Measurements from ENCODE around the gene CTBP2. TPM values are rescaled to one million over a fixed set of nuclear protein-coding genes. Genes with fewer than 3 reads are reported as not detected.
A peak's percentile ranks its signal among the peaks of the same experiment; 100 is the strongest.
"Not testable (repeated sequence)": the region's sequence is repeated elsewhere in the genome, so short reads cannot be mapped to it uniquely, and the experiment has no call there.

CTBP2 gene
- total RNA-seq, 2 donors from 2014 or later = 26.0 to 36.0 TPM

DNA sequence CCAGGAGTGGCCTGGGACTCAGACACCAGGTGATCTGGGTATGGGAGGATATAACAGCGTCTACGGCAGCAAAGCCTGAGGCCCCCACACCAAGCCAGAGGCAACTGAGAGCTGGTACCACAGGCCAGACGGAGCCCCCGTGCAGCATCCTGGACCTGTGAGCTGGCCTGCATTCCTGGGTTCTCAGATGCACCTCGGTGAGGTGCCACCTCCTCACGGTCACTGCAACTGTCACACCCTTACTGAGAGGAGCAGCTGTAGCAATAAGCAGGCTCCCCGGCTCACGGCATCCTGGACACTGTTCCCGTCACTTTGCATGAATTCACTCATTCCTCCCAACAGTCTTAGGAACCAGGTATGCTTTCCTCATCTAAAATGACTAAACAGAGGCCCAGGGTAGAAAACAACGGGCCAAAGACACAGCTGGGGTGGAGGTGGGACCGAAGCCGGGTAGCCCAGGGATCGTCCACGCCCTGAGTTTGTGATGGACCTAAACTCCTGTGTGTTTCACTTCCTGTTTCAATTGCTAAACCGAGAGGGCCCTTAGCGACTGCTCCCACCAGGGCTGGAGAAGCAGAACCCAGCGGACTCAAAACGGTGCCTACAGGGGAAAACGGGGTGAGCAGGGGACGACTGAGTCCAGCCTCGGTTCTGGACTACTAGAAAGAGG, 98.7 kb downstream of the CTBP2 start:
- H3K9me3 ChIP-seq = no peaks in the 10 kb centered on the region
- H3K4me3 ChIP-seq = no peak overlapping the region
- TF ChIP-seq, protein P1, sequence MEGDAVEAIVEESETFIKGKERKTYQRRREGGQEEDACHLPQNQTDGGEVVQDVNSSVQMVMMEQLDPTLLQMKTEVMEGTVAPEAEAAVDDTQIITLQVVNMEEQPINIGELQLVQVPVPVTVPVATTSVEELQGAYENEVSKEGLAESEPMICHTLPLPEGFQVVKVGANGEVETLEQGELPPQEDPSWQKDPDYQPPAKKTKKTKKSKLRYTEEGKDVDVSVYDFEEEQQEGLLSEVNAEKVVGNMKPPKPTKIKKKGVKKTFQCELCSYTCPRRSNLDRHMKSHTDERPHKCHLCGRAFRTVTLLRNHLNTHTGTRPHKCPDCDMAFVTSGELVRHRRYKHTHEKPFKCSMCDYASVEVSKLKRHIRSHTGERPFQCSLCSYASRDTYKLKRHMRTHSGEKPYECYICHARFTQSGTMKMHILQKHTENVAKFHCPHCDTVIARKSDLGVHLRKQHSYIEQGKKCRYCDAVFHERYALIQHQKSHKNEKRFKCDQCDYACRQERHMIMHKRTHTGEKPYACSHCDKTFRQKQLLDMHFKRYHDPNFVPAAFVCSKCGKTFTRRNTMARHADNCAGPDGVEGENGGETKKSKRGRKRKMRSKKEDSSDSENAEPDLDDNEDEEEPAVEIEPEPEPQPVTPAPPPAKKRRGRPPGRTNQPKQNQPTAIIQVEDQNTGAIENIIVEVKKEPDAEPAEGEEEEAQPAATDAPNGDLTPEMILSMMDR (IDR thresholded peaks at IDR 0.05) = no peak
- H3K27me3 ChIP-seq = no peaks in the 10 kb centered on the region
- H3K4me1 ChIP-seq = peaks cover 0 to 100% of the 10 kb centered on the region in 2 donors
- H3K36me3 ChIP-seq = peaks cover 5% of the 10 kb centered on the region
- DNase-seq (ENCODE audit: low spot score) = no peak
- H3K27ac ChIP-seq = peak overlapping the region; percentile 76 to 93

DNA sequence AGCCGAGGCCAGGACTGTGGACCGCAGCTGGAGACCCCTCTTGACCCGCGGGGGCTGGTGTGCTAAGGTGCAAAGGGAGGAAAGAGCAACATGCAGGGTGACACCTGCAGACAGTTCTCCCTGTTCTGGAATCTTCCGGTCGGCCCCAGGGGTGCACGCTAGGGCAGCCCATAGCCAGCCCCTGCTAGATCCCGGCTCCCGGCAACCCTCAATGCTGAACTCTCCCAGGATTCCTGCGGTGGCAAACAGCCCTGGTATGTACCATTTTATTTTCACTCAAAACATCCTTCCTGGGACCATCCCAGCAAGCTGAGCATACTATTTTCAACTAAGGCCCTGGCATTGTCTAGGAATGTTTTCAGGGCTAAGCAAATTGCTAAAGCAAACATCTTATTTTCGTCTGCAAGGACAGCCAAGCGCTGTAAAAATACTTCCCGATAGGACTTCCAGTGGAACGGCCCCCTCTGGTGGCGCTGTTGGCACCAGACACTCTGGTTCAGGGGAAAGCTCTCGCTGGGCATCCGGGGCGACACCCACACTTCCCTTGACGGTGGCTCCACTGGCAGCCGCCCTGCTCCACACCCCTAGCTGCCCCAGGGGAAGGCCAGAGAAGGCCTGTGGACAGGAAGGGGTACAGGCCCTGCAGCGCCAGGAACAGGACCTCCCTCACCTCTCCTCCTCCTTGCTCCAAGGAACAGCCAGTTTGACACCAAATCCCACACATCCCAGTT, 99.4 kb downstream of the CTBP2 start:
- Histone ChIP-seq H3K4me3 (peak overlapping the region in 1 of 2 donors; percentile 7), H3K27ac (peak overlapping the region; percentile 76 to 93), H3K4me1 (peaks cover 0 to 100% of the 10 kb centered on the region in 2 donors), H3K27me3 (no peaks in the 10 kb centered on the region), H3K9me3 (no peaks in the 10 kb centered on the region), H3K36me3 (peaks cover 5% of the 10 kb centered on the region)
- peak; percentile 87 for DNase-seq (ENCODE audit: low spot score)
- TF ChIP-seq, protein P1 (IDR thresholded peaks at IDR 0.05) = peak; percentile 82 to 93

DNA sequence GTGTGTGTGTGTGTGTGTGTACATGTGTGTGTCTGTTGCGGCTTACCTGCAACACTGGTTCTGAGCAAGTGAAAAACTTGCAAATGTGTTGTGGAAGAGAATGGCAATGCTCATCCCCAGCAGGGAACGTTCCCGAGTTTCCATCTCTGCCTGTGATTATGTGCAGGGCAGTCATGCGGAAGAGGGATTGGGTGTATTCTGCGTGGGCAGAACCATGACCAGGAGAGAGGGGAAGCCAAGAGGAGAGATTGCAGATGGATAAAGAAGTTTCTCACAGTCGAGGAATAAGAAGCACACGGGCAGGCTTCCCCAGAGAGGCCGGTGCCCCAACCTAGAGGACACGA, 99.9 kb downstream of the CTBP2 start:
- Histone ChIP-seq H3K36me3 (peaks cover 5% of the 10 kb centered on the region), H3K4me3 (peak overlapping the region in 1 of 2 donors; percentile 7), H3K4me1 (peaks cover 0 to 100% of the 10 kb centered on the region in 2 donors), H3K9me3 (no peaks in the 10 kb centered on the region), H3K27ac (peak overlapping the region; percentile 76 to 93), H3K27me3 (no peaks in the 10 kb centered on the region)
- TF ChIP-seq, protein P1 (IDR thresholded peaks at IDR 0.05) = no peak
- DNase-seq (ENCODE audit: low spot score) = no peak

DNA sequence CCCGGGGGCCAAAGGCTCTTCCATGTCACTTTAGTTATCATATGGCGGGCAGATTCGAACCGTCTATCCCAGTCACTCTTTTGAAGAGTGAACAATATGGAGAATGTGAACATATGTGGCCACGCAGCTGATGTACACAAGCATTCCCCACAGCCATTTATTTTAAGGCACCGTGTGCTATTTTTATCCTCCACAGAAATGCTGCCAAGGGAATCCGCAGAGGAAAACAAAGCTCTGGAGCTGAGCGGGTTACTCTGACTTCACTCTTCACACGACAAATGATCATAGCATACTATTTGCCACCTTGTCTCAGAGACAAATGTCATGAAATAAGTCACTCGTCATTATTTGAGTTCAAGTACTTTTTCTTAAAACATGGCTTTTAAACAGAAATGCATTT, 100.3 kb downstream of the CTBP2 start:
- H3K36me3 ChIP-seq = peaks cover 5% of the 10 kb centered on the region
- H3K27me3 ChIP-seq = no peaks in the 10 kb centered on the region
- no peak overlapping the region for H3K4me3 ChIP-seq
- TF ChIP-seq, protein P1 (IDR thresholded peaks at IDR 0.05) = no peak
- DNase-seq (ENCODE audit: low spot score) = no peak
- peaks cover 0 to 100% of the 10 kb centered on the region in 2 donors for H3K4me1 ChIP-seq
- H3K27ac ChIP-seq = peak overlapping the region; percentile 76 to 93
- no peaks in the 10 kb centered on the region for H3K9me3 ChIP-seq

DNA sequence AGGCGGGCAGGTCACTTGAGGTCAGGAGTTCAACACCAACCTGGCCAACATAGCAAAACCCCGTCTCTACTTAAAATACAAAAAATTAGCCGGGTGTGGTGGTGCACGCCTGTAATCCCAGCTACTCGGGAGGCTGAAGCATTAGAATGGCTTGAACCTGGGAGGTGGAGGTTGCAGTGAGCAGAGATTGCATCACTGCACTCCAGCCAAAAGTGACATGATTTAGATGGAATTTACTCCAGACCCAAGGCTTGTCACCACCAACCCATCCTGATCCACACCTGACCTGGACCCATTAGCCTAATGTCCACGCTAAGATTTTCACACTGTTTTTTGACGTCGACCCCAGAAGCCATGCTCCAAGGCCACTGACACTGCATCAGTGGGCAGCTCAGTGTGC, 101.0 kb downstream of the CTBP2 start:
- not testable (repeated sequence) for H3K27me3 ChIP-seq; H3K4me3 ChIP-seq; DNase-seq (ENCODE audit: low spot score); H3K36me3 ChIP-seq; H3K9me3 ChIP-seq
- peak overlapping the region; percentile 85 to 93 for H3K27ac ChIP-seq
- peaks cover 0 to 96% of the 10 kb centered on the region in 2 donors for H3K4me1 ChIP-seq

DNA sequence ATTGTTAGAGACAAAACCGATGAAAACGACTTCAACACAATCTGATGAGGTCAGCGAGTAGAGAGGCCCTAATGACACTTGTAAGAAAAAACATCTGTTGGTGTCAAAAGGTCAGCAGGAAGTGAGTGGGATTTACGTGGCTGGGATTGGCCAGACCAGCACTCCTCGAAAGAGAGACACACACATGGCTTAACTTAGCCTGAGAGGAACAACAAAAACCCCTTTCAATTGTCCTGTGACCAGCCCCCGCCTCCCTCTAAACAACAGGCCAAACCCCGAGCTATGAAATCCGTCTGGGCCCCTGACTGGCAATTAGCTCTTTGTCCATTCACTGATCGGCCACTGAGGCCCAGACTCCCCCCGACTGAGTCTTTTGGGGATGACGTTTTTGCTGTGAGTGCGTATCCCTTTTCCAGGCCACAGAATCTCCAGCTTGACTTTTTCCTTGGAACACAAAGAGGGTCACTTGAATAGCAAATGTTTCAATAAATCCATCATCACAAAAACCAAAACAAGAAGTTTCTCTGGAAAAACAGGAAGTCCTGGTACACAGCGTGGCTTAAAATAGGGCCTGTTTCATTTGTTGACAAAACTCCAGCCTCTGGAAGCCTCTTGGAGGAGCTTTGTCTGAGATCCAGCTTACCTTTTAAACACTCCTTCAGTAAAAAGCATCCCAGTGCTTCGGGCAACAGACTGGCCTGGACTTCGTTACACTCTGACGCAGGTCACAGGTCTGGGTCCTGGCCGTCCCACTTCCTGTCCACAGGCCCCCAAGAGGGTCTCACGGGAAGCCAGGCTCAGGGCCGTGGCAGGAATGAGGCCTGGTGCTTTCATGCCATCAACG, 103.0 kb downstream of the CTBP2 start:
- Histone ChIP-seq H3K27ac (peak overlapping the region; percentile 85 to 93), H3K9me3 (no peaks in the 10 kb centered on the region), H3K36me3 (no peaks in the 10 kb centered on the region), H3K4me3 (peak overlapping the region in 1 of 2 donors; percentile 9), H3K27me3 (no peaks in the 10 kb centered on the region), H3K4me1 (peaks cover 0 to 76% of the 10 kb centered on the region in 2 donors)
- DNase-seq (ENCODE audit: low spot score) = peak; percentile 86
- TF ChIP-seq, protein P1 (IDR thresholded peaks at IDR 0.05) = no peak
